ENCODE measurements around the gene RPL29.

The RPL29 gene

GRCh38 chr3:51982838-51983577, 12.7 kb downstream of the RPL29 start, which contains the start of gene ACY1:
ACY1 (plus strand) TSS chr3:51983535; CDS start chr3:51984065, 530 bp downstream.
- peak; percentile 92 for DNase-seq (ENCODE audit: low read depth)

GRCh38 chr3:51982352-51982837, 13.3 kb downstream of the RPL29 start:
- DNase-seq (ENCODE audit: low read depth) = no peak

- DNase-seq (ENCODE audit: low read depth) = no peak
These were observed 15.4 kb downstream of the RPL29 start for GRCh38 chr3:51980253-51980652.

DNA sequence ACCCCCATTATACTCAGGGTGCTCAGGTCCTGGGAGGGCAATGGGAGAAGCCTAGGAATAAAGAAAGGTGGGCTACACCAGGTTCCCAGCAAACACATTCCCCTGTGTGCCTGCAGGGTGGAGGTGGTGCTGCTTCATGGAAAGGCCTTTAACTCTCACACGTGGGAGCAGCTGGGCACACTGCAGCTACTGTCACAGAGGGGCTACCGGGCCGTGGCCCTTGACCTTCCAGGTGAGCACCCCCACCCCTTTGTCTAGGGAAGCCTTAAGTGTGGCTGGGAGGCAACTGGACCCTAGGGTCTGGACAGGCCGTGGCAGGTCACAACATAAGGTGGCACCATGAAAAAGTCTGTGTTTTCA, 17.6 kb downstream of the RPL29 start:
- DNase-seq (ENCODE audit: low read depth) = no peak

GRCh38 chr3:51977446-51978142, 18.1 kb downstream of the RPL29 start:
- no peak for DNase-seq (ENCODE audit: low read depth)

DNA sequence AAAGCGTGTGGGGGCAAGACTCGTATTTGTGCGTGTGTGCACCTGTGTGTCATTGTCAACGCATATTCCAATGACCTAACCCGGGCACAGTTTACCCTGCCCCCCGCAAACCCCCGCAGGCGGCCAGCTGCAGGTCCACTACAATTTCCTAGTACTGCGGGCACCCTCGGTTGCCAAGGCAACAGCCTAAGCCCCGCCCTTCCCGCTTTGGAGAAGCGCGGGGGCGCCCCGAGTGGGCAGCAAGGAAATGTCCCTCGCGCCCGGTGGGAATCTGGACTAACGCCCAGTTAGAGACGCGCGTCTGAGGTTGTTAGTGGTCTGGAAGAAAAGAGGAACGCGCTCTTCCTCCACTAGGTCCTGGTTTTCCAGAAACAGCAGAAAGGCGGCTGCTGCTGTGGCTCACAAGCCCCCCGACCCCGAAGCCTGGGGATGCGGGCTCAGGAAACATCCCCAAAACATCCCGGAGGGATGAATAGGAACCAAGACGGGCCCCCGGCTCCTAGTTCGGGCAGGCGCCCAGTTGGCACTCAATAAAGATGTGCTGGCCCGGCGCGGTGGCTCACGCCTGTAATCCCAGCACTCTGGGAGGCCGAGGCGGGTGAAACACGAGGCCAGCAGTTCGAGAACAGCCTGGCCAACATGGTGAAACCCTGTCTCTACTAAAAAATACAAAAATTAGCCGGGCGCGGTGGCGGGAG, 19.7 kb downstream of the RPL29 start:
- peak; percentile 59 for DNase-seq (ENCODE audit: low read depth)

DNA sequence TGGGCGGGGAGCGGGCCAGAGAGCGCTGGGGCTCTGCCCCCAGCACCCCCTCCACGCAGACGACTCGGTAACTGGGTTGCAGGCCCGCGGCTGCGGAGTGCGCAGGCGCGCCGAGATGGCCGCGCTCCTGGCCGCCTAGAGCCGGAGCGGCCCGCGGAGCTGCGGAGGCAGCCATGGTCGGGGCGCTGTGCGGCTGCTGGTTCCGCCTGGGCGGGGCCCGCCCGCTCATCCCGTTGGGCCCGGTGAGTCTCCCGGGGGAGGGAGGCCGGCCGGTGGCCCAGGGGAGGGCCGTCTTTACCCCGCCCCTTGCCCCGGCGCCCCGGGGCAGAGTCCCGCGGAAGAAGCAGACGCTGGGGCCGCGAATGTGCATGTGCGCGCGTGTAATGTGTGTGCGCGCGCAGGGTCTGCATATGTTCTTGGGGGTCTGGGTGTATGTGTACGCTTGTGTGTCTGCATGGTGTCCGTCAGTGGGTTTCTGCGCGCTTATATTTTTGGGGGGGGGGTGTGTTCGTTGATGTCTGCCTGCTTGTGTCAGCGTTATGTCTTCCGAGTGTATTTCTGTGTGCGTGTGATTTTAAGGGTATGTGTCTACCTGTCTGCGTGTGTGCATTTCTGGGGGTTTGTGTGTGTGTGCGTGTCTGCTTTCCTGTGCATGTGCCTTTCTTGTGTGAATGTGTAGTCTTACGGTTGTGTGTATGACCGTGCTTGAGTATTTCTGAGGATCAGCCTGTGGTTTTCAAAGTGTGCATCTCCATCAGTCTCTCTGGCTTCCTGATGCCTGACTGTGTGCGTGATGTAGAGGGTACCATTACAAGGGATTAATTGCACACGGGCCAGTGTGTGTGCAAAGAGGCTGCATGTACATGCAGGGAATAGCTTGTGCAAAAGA, 20.5 kb downstream of the RPL29 start, which contains the start of gene ABHD14A:
ABHD14A (plus strand) TSS at position 102 of the 889 bp plus-strand sequence; CDS start at position 174, 72 bp downstream.
- DNase-seq (ENCODE audit: low read depth) = peak; percentile 62

DNA sequence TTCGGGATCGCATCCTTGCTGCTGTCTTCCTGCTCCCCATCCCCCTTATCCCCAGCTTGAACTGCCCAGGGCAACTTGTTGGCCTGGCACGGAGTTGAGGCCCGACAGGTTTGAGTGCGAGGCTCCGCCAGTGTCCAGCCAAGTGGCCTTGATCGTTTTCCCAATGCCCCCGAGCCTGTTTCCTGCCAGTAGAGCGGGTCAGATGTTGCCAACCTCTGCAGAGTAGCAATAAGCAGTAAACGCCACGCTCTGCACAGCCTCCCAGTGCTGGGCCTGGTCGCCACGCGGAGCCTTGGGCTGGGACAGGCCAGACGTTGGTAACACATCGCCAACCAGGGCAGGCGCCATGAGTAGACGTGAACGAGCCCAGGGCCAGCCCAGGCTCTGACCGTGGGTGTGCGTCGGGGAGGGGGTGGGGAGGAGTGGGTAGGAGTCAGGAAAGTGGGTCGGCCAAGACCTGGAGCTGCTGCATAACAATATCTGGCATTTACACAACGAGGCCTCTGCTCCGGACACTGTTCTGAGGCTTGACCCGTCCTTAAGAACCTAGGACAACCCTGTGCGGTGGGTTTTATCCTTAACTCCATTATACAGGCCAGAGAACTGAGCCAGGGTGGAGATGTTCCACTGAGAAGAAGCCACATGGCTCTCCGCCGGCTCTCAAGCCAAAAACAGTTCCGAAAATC, 21.3 kb downstream of the RPL29 start:
- no peak for DNase-seq (ENCODE audit: low read depth)

DNA sequence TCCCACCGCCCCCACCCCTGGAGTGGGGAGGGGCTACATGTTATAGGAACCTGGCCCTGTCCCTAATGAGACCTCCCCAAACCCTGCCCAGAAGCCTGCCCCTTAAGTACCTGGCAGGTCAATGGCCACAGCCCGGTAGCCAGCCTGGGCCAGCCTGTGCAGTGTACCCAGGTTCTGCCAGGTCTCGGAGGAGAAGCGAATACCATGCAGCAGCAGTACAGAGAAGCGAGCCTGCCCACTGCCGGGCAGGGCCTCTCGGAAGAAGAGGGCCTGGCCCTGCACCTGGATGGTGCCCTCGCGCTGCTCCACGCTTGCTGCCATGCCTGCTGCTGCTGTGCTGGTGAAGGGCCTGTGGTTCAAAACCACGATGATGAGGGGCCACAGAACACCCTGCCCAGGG, 24.3 kb downstream of the RPL29 start:
- DNase-seq (ENCODE audit: low read depth) = no peak

- DNase-seq (ENCODE audit: low read depth) = no peak
These were observed 24.9 kb downstream of the RPL29 start for GRCh38 chr3:51970606-51971300.

DNA sequence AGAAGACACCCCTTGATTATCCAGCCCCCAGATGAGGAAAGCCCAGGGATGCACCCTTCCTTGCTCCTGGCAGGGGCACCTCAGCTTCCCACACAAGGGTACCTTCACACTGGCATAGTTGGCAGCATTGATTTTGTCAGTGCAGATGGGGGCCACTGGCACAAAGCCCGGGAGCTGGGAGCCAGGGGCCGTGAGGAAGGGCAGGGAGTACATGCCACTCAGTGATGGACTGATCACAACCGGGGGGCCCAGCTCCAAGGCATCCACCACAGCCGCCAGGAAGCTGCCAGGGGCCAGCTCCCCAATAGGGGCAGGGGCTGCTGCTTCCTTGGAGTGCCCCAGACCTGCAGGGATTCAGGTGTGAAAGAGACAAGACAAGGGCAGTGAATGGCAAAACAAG, 25.9 kb downstream of the RPL29 start:
- DNase-seq (ENCODE audit: low read depth) = no peak

DNA sequence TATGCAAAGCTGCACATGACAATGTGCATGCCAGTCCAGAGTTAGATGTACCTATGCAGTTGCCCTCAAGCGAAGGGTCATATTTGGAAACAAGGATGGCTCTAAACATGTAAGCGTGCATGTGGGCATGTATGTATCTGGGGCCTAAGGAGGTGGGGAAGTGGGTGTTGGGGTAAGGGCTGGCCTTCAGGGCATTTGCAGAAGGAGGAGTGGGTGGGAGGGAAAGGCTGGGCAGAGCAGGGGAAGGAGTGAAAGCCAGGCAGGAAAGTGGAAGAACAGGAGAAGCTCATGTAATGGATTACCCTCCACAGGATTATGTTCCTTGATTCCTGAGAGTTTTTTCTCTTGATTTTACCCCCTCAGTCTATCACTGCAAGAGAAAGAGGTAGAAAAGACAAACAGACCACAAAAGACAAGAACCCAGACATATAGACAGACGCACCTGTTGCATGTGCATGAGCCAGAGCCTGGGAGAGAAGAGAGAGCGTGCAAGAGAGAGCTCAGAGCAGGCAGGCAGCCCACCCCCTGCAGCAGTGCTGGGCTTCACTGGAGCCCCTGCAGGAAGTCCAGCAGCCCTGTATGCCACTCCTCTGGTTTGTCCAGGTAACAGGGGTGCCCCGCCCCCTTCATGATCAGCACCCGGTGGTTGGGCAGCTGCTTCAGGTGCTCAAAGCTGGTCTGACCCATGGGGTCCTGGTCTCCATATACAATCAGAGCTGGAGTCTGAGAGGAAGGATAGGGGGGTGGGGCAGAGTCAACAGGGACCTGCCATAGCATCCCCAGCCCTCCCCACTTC, 26.6 kb downstream of the RPL29 start:
- no peak for DNase-seq (ENCODE audit: low read depth)

DNA sequence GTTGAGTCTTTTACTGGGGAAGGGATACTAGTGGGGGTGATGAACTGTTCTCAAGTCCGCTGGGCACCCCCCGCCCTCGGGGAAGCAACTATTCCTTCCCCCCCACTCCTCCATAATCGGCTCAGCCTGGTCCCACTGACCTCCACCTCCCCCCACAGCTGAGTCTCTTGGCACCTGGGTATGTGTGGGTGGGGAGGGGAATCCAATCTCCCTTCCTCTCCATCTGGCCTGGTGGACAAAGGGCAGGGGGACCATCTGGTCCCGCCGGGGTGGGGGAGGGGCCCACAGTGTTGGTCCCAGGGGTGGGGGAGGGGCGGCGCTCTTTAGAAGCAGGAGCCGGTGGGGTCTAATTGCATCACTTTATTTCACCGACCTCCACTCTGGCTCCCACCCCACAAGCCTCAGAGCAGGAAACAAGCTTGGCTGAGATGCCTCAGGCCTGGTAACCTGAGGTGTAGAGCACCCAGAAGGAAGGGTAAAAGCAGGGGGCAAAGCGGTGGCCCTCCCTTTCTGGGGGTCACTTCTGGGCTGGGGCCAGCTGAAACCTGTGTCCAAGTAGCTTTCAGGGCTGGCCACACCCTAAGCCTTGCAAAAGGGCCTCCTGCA, 27.4 kb downstream of the RPL29 start:
- DNase-seq (ENCODE audit: low read depth) = no peak

DNA sequence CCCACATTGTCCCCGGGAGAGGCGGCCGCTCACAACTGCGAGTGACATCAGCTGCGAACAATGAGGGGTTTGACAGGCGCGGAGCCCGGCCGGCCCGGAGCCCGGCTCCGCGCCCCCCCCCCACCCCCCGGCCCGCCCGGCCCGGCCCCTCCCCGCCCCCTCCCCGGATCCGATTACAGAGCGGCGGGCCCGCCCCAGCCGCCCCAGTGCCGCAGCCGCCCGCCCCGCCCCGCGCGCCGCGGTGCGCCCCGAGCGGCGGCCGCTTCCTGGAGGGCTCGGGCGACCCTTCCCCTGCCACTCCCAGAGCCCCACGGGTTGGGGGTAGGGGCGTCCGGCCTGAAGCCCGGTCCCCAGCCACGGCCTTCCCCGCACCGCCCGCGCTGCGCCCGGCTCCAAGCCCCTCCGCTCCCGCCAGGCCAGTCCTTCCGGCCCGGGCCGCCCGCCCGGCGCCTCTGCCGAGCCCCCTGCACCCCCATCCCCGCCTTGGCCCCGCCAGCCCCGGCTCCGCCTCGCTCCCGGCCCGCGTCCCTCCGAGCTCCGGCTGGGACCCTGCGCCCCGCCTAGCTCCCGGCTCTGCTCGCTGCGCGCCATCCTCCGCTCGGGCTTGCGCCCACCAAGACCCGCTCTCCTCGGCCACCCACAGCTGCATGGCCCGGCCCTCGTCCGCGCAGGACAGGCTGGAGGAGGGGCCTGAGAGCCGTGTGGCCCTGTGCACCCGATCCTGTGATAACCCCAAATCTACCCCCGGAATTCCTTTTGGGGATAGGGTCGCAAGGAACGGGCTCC, 28.1 kb downstream of the RPL29 start, which contains the start of gene PCBP4:
PCBP4 (minus strand) TSS at position 71 of the 786 bp plus-strand sequence. CDS start 6,214 bp downstream, outside the sequence.
- peak; percentile 24 for DNase-seq (ENCODE audit: low read depth)

DNA sequence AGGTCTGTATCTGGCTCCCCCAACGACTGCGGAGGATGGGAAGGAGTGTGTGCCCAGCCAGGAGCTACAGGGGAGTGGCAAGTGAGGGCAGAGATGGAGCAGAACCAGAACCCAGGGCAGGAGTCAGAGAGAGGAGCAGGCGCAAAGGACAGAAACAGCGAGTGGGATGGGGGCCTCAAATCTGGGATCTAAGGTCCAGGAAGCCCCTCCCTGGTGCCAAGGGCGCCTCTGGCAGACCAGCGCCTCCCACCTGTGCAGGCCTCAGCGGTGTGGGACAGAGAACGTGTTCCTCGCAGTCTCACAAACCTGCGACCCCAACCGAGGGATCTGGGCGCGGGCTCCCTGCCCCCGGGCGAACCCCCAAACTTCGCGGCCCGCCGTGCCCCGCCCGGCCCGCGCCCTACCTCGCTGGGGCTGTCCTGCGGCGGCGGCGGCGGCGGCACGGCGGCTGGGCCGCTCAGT, 28.7 kb downstream of the RPL29 start:
- no peak for DNase-seq (ENCODE audit: low read depth)

GRCh38 chr3:51966486-51966885, 29.2 kb downstream of the RPL29 start:
- DNase-seq (ENCODE audit: low read depth) = no peak

GRCh38 chr3:51966016-51966415, 29.7 kb downstream of the RPL29 start:
- DNase-seq (ENCODE audit: low read depth) = no peak

DNA sequence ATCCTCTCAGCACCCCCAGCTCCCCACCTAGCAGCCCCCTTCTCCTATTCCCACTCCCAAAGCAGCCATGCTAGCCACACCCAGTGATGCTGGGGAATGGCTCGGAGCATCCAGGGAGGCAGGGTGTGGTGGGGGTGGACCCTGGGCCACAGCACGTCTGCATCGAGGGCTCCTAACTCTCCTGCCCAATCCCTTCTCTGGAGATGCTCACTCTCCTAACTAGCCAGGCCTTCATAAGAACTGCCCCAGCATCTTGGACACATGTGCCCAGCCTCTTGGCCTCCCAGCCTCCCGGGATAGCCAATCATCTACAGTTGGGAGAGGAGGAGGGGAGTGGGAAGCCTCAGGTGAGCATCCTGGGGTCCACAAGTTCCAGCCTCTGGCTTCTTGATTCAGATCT, 31.2 kb downstream of the RPL29 start:
- no peak for DNase-seq (ENCODE audit: low read depth)

Data from iris pigment epithelial cell (primary cell).